HG02938 (cell line): ENCODE results near the gene CFP.
"Not testable (repeated sequence)": the region's sequence is repeated elsewhere in the genome, so short reads cannot be mapped to it uniquely, and the experiment has no call there.

ENCODE experiments used
- ATAC-seq: cut with Tn5 transposase; IDR thresholded peaks from one replicate; pipeline ENCODE4 v1.9.1; 2021; ENCODE audit warnings: mild to moderate bottlenecking, moderate library complexity; ENCODE audit not compliant: unreplicated experiment

Gene CFP

GRCh38 chrX:47607091-47607490 lies 22.6 kb downstream of the CFP start:
- ATAC-seq: no peak

- no peak for ATAC-seq
Measured at GRCh38 chrX:47605024-47605423, 24.7 kb downstream of the CFP start.

- ATAC-seq: not testable (repeated sequence)
Measured at GRCh38 chrX:47603125-47603524, 26.6 kb downstream of the CFP start.

- ATAC-seq: no peak
Measured at GRCh38 chrX:47597222-47597621, 32.5 kb downstream of the CFP start.

- no peak for ATAC-seq
Measured at GRCh38 chrX:47596256-47596655, 33.5 kb downstream of the CFP start.

- ATAC-seq: no peak
Measured at GRCh38 chrX:47595716-47596251, 33.9 kb downstream of the CFP start.

GRCh38 chrX:47593522-47593921 lies 36.2 kb downstream of the CFP start:
- ATAC-seq: no peak

- ATAC-seq: no peak
Measured at GRCh38 chrX:47590984-47591383, 38.7 kb downstream of the CFP start.

- ATAC-seq: no peak
Measured at GRCh38 chrX:47587906-47588735, 41.6 kb downstream of the CFP start.

- ATAC-seq: no peak
Measured at GRCh38 chrX:47587091-47587891, 42.4 kb downstream of the CFP start.

GRCh38 chrX:47586043-47586787 lies 43.5 kb downstream of the CFP start:
- no peak for ATAC-seq

GRCh38 chrX:47585273-47585672 lies 44.5 kb downstream of the CFP start:
- ATAC-seq: no peak

GRCh38 chrX:47584714-47585113 lies 45.0 kb downstream of the CFP start:
- no peak for ATAC-seq

GRCh38 chrX:47583240-47583861 lies 46.4 kb downstream of the CFP start:
- no peak for ATAC-seq

GRCh38 chrX:47581731-47582647 lies 47.7 kb downstream of the CFP start, which contains the start of gene TIMP1:
TSS of gene TIMP1 (plus strand) at chrX:47582436. CDS start at chrX:47583416, 980 bp downstream.
- peak; percentile 58 for ATAC-seq

- ATAC-seq: no peak
Measured at GRCh38 chrX:47579537-47579936, 50.2 kb downstream of the CFP start.

- no peak for ATAC-seq
Measured at GRCh38 chrX:47578692-47579091, 51.0 kb downstream of the CFP start.

- no peak for ATAC-seq
Measured at GRCh38 chrX:47577901-47578300, 51.8 kb downstream of the CFP start.

GRCh38 chrX:47577424-47577823 lies 52.3 kb downstream of the CFP start:
- no peak for ATAC-seq
